OCI-LY1 (cell line): Measurements from ENCODE around the gene RDH13.

Experiments used
- H2AFZ ChIP-seq: fragments of 200-600 bp; sonication (generic), shearing (Covaris generic); 2 replicates; pipeline ENCODE4 v1.6.0; 2014; ENCODE audit warnings: antibody characterized with exemption, mild to moderate bottlenecking, low read length
- H3F3A ChIP-seq: fragments of 200-600 bp; sonication (generic), shearing (Covaris generic); 2 replicates; pipeline ENCODE4 v1.6.0; 2014; ENCODE audit warnings: mild to moderate bottlenecking, antibody characterized with exemption, low read length, moderate library complexity; ENCODE audit not compliant: insufficient read depth
- H3K27ac ChIP-seq: fragments of 200-600 bp; sonication (generic); 2 replicates; pipeline ENCODE4 v1.5.1; 2014; ENCODE audit warnings: low read length, mixed run types, mild to moderate bottlenecking, low read depth; ENCODE audit not compliant: poor library complexity, severe bottlenecking
- H3K27me3 ChIP-seq: fragments of 200-600 bp; sonication (generic); 2 replicates; pipeline ENCODE4 v1.6.0; 2014; ENCODE audit warnings: antibody characterized with exemption, mild to moderate bottlenecking, low read length, moderate library complexity; ENCODE audit not compliant: insufficient read depth
- H3K36me3 ChIP-seq: fragments of 200-600 bp; sonication (generic); 2 replicates; pipeline ENCODE4 v1.6.1; 2014; ENCODE audit warnings: mild to moderate bottlenecking, antibody characterized with exemption, low read length, moderate library complexity, mixed read lengths; ENCODE audit not compliant: insufficient read depth
- H3K4me1 ChIP-seq: fragments of 200-600 bp; sonication (generic); 2 replicates; pipeline ENCODE4 v1.5.1; 2014; ENCODE audit warnings: mild to moderate bottlenecking, low read length, moderate library complexity; ENCODE audit not compliant: insufficient read depth, severe bottlenecking
- H3K4me2 ChIP-seq: fragments of 200-600 bp; sonication (generic), shearing (Covaris generic); 2 replicates; pipeline ENCODE4 v1.6.1; 2014; ENCODE audit warnings: low read length
- H3K4me3 ChIP-seq: fragments of 200-600 bp; sonication (generic); 2 replicates; pipeline ENCODE4 v1.5.1; 2014; ENCODE audit warnings: low read length, low read depth, mild to moderate bottlenecking, mixed read lengths; ENCODE audit not compliant: poor library complexity, severe bottlenecking
- H3K79me2 ChIP-seq: fragments of 200-600 bp; shearing (Covaris generic); 2 replicates; pipeline ENCODE4 v1.6.1; 2016; ENCODE audit warnings: mixed run types, low read length, mixed read lengths; ENCODE audit not compliant: insufficient read depth
- H3K9ac ChIP-seq: fragments of 200-600 bp; sonication (generic), shearing (Covaris generic); 2 replicates; pipeline ENCODE4 v1.6.1; 2014; ENCODE audit warnings: mild to moderate bottlenecking, low read length, mixed read lengths
- H3K9me2 ChIP-seq: fragments of 200-600 bp; sonication (generic), shearing (Covaris generic); 2 replicates; pipeline ENCODE4 v1.6.1; 2014; ENCODE audit warnings: low read depth, mild to moderate bottlenecking, low read length, mixed read lengths
- H3K9me3 ChIP-seq: fragments of 200-600 bp; shearing (Covaris generic); 2 replicates; pipeline ENCODE4 v1.6.1; 2014; ENCODE audit warnings: low read length, mixed read lengths
- H4K20me1 ChIP-seq: fragments of 200-600 bp; sonication (generic), shearing (Covaris generic); 2 replicates; pipeline ENCODE4 v1.6.0; 2016; ENCODE audit warnings: mild to moderate bottlenecking, low read length; ENCODE audit not compliant: insufficient read depth
- EZH2 ChIP-seq: fragments of 200-600 bp; sonication (generic), shearing (Covaris generic); IDR thresholded peaks from 2 replicates; pipeline ENCODE4 v1.8.0; 2017; ENCODE audit warnings: borderline replicate concordance, mixed run types, mild to moderate bottlenecking, antibody characterized with exemption, low read length, moderate library complexity, mixed read lengths
- TF ChIP-seq, protein P1 (sequence below): fragments of 200-600 bp; sonication (generic), shearing (Covaris generic); IDR thresholded peaks from 2 replicates; pipeline ENCODE4 v1.5.1; 2017; ENCODE audit warnings: mild to moderate bottlenecking, antibody characterized with exemption, low read length, moderate library complexity, mixed read lengths

Gene RDH13

DNA sequence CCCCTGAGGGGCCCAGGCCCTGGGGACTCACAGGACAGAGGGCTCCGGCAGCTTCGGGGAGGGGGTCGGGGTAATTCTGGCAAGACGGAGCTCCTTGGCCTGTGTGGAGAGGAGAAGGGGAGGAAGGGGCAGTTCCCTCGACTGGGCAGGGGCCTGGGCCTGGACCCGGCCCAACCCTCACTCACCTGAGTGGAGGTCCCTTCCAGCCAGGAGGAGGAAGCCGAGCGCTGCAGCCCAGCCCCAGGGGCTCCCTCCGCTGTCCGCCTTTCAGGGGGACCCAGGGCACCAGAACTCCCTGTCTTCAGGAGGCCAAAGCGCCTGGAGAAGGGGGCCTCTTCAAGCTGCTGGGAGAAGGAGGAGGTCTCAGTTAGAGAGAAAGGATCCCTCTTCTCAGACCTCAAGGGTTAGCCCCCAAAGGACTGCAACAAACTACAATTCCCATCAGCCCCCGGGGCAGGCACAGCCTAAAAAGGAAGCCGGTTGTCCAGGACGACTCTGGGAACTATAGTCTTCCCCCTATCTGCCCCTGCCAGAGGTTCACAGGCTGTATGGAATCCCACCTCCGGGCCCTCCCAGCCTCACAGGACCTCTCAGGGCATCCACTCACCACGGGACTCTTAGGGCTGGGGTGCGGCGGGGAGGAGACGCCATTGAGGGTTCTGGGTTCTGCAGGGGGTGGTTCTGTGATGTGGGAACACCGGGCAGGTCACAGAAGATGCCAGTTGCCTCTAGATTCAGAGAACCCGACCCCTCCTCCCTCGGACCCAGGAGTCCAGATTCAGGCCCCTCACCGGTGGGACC, 32.5 kb upstream of the RDH13 start:
- H2AFZ ChIP-seq = no peak overlapping the region
- H3K4me2 ChIP-seq = no peak overlapping the region
- no peaks in the 10 kb centered on the region for H3F3A ChIP-seq
- H3K36me3 ChIP-seq = peaks cover 18% of the 10 kb centered on the region; the same call in 1 of the 2 replicates
- TF ChIP-seq EZH2 = no peak
- TF ChIP-seq, protein P1, sequence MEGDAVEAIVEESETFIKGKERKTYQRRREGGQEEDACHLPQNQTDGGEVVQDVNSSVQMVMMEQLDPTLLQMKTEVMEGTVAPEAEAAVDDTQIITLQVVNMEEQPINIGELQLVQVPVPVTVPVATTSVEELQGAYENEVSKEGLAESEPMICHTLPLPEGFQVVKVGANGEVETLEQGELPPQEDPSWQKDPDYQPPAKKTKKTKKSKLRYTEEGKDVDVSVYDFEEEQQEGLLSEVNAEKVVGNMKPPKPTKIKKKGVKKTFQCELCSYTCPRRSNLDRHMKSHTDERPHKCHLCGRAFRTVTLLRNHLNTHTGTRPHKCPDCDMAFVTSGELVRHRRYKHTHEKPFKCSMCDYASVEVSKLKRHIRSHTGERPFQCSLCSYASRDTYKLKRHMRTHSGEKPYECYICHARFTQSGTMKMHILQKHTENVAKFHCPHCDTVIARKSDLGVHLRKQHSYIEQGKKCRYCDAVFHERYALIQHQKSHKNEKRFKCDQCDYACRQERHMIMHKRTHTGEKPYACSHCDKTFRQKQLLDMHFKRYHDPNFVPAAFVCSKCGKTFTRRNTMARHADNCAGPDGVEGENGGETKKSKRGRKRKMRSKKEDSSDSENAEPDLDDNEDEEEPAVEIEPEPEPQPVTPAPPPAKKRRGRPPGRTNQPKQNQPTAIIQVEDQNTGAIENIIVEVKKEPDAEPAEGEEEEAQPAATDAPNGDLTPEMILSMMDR = no peak
- no peak overlapping the region for H3K27ac ChIP-seq
- no peaks in the 10 kb centered on the region for H3K9me3 ChIP-seq
- H3K9me2 ChIP-seq = no peaks in the 10 kb centered on the region
- H3K27me3 ChIP-seq = no peaks in the 10 kb centered on the region
- H3K4me3 ChIP-seq = no peak overlapping the region
- H3K79me2 ChIP-seq = no peaks in the 10 kb centered on the region
- no peaks in the 10 kb centered on the region for H4K20me1 ChIP-seq
- H3K9ac ChIP-seq = no peak overlapping the region
- H3K4me1 ChIP-seq = peaks cover 11% of the 10 kb centered on the region

DNA sequence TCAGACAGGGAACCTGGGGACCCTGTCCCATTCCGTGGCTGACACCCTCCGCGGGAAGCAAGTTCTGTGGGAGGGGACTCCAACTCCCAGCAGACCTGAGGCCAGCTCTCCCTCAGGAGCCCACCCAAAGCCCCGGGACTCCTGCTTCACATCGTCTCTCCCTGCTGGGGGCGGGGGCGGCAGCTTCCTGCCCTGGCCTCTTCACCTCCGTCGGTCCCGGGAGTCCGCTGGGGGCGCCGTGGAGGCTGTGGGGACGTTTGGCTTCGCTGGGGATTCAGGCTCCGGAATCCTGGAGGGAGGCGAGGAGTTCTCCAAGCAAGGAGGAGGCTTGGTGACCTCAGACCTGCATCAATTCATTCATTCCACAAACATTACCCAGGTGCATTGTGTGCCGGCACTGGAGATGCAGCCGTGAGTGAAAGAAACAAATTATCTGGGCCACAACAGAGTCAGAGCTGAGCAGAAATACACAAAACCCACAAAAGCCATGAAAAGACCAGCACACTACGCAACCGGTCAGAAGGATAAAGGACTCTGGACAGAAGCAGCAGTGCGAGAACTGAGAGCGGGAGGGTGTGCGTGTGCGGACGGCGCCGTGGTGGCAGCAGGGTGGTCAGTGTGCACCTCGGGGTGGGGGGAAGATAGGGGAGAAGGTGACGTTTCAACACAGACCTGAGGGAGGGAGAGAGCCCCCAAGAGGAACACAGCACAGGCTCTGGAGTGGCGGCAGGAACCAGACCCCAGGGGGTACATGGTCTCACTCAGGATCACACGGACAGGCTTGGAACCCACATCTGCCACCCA, 31.7 kb upstream of the RDH13 start:
- Histone ChIP-seq H4K20me1 (no peaks in the 10 kb centered on the region), H3F3A (no peaks in the 10 kb centered on the region), H3K9ac (no peak overlapping the region), H3K4me3 (no peak overlapping the region), H3K9me3 (no peaks in the 10 kb centered on the region), H3K9me2 (no peaks in the 10 kb centered on the region), H3K79me2 (no peaks in the 10 kb centered on the region), H3K27ac (no peak overlapping the region), H3K4me1 (peaks cover 11% of the 10 kb centered on the region), H3K36me3 (peaks cover 18% of the 10 kb centered on the region; the same call in 1 of the 2 replicates), H3K4me2 (no peak overlapping the region), H2AFZ (no peak overlapping the region), H3K27me3 (no peaks in the 10 kb centered on the region)
- TF ChIP-seq, protein P1 = no peak
- TF ChIP-seq EZH2 = no peak

DNA sequence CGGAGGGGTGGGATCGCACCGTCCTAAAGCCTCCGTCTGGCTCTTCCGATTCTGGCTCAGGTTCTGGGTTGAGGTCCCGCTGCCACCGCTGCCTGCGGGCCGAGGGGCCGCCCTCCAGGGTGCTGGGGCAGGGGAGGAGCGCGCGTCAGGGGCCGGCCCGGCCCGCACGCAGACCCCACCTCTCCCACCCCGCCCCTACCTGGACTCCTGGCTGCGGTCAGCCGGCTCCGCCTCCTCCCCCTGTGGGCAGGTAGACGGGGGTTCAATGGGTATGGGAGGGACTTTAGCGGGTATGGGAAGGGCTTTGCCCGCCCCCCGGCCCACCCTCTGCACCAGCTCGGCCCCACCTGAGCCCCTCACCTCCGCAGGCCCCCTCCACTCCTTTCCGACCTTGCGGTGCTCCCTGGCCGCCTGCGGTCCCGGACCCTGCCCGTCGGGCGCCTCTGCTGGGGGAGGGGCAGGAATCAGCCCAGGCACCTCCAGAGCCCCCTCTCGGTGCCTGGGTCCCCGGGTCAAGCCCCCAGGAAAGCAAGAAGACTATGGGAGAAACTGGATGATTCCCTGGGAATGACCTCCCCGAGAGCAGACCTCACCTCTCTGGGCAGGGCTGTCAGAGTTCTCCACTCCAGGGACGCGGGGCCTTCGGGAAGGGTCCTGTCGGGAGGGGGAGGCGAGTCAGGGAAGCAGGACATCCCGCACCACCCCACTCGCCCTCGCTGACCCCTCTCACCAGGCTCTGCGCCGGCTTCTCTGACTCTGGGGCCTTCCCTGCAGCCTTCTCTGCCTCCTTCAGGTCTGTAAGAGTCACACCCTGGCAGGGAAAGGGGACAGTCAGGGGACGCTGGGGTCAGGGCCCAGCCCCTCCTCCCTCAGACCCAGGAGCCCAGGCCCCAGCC, 29.7 kb upstream of the RDH13 start:
- H3K4me2 ChIP-seq = no peak overlapping the region
- H3K9ac ChIP-seq = no peak overlapping the region

More for the DNA sequence above, 29.7 kb upstream of the RDH13 start:
- TF ChIP-seq, protein P1 = no peak
- no peak for TF ChIP-seq EZH2
- Histone ChIP-seq H4K20me1 (no peaks in the 10 kb centered on the region), H3K36me3 (peaks cover 18% of the 10 kb centered on the region; the same call in 1 of the 2 replicates), H3K9me3 (no peaks in the 10 kb centered on the region), H3K4me3 (no peak overlapping the region), H3K4me1 (peaks cover under 1% of the 10 kb centered on the region), H3F3A (no peaks in the 10 kb centered on the region), H3K27ac (no peak overlapping the region), H3K79me2 (no peaks in the 10 kb centered on the region), H3K27me3 (no peaks in the 10 kb centered on the region), H3K9me2 (no peaks in the 10 kb centered on the region), H2AFZ (no peak overlapping the region)
